HCT116 (cell line): Measurements from ENCODE around the gene ATP1A2. TPM values are rescaled to one million over a fixed set of nuclear protein-coding genes. Genes with fewer than 3 reads are reported as not detected.

Experiments used
- ATAC-seq: fragments of 200-7000 bp; cut with Tn5 transposase; 2 replicates; pipeline ENCODE4 v1.9.1; 2020; ENCODE audit warnings: mild to moderate bottlenecking, moderate library complexity
- BruUV-seq: library from RNA; stranded (reverse); fragments of 400-500 nt; replicated peaks from 2 replicates; lab custom pipeline; 2021; lab: Mats Ljungman, UMichigan
- CTCF ChIA-PET: fragments of 300-600 bp; sonication (Branson Sonifier 250); formaldehyde crosslinking; loops from one replicate; lab custom pipeline; 2021; ENCODE audit warnings: antibody characterized with exemption; lab: Charles Lee
- POLR2A ChIA-PET: fragments of 300-600, 350-600 bp; sonication (Branson Sonifier 250); formaldehyde crosslinking; loops from one replicate; lab custom pipeline; 2021; ENCODE audit warnings: antibody characterized with exemption; lab: Charles Lee
- RAD21 ChIA-PET, 2 experiments: fragments of 300-600 bp; sonication (Branson Sonifier 250); formaldehyde crosslinking; loops; one replicate each; lab custom pipeline; 2023; ENCODE audit warnings: low total read pairs in 2 of 2; ENCODE audit not compliant: uncharacterized antibody in 2 of 2, unreplicated experiment in 2 of 2, low non-redundant PET in 1 of 2; lab: Charles Lee
- DNase-seq: peaks from one replicate; pipeline ENCODE4 v3.0.0-alpha.2; 2010; ENCODE audit warnings: low read depth, low spot score
- H2AFZ ChIP-seq: fragments of 200-600 bp; shearing (Covaris generic), sonication (generic); 2 replicates; pipeline ENCODE4 v1.6.1; 2017; ENCODE audit warnings: low read depth, mixed run types, mixed read lengths, antibody characterized with exemption, low read length; ENCODE audit not compliant: poor library complexity, severe bottlenecking
- H3K27ac ChIP-seq: 2 replicates; pipeline ENCODE4 v1.5.1; 2012; ENCODE audit warnings: low read depth, low read length
- H3K27me3 ChIP-seq: fragments of 200-600 bp; sonication (generic); 2 replicates; pipeline ENCODE4 v1.6.1; 2016; ENCODE audit warnings: mixed run types, low read length, mixed read lengths; ENCODE audit not compliant: insufficient read depth
- H3K36me3 ChIP-seq, 2 experiments: fragments of 200-500 bp in 1 of 2; fragments of 200-600 bp in 1 of 2; sonication (Bioruptor generic) in 1 of 2; sonication (generic) in 1 of 2; 2 replicates each; pipeline versions ENCODE4 v1.5.1 to v1.6.1; 2014 to 2016; ENCODE audit warnings: low read length in 2 of 2, inconsistent platforms in 1 of 2, mixed read lengths in 1 of 2, mixed run types in 1 of 2; ENCODE audit not compliant: insufficient read depth in 2 of 2, control insufficient read depth in 1 of 2
- H3K4me1 ChIP-seq, 2 experiments: fragments of 200-600 bp in 1 of 2; sonication (generic) in 1 of 2; 2 replicates each; pipeline versions ENCODE4 v1.5.1 to v1.6.1; 2012 to 2017; ENCODE audit warnings: low read length in 2 of 2, inconsistent platforms in 1 of 2, mild to moderate bottlenecking in 1 of 2, mixed read lengths in 1 of 2, mixed run types in 1 of 2, moderate library complexity in 1 of 2; ENCODE audit not compliant: insufficient read depth in 2 of 2, control insufficient read depth in 1 of 2
- H3K4me2 ChIP-seq: fragments of 200-600 bp; sonication (generic); 2 replicates; pipeline ENCODE4 v1.6.1; 2017; ENCODE audit warnings: mixed run types, low read length, mixed read lengths
- H3K4me3 ChIP-seq, 2 experiments: fragments of 200-600 bp in 1 of 2; sonication (generic) in 1 of 2; replicated peaks in 1 of 2; 2 replicates each; pipeline ENCODE4 v1.5.1; 2011 to 2016; ENCODE audit warnings: low read length in 2 of 2, control low read depth in 1 of 2, low read depth in 1 of 2, mild to moderate bottlenecking in 1 of 2, mixed read lengths in 1 of 2, mixed run types in 1 of 2
- H3K79me2 ChIP-seq: fragments of 200-600 bp; sonication (generic); 2 replicates; pipeline ENCODE4 v1.6.1; 2017; ENCODE audit warnings: mild to moderate bottlenecking, mixed run types, low read length, moderate library complexity, mixed read lengths; ENCODE audit not compliant: insufficient read depth
- H3K9ac ChIP-seq: fragments of 200-600 bp; sonication (generic); 2 replicates; pipeline ENCODE4 v1.6.1; 2016; ENCODE audit warnings: low read length, mixed read lengths
- H3K9me2 ChIP-seq: fragments of 200-600 bp; sonication (generic), shearing (Covaris generic); 2 replicates; pipeline ENCODE4 v1.6.1; 2017; ENCODE audit warnings: mixed run types, mild to moderate bottlenecking, moderate library complexity; ENCODE audit not compliant: insufficient read depth
- H3K9me3 ChIP-seq, 2 experiments: fragments of 200-500 bp in 1 of 2; fragments of 200-600 bp in 1 of 2; sonication (Bioruptor generic) in 1 of 2; sonication (generic) in 1 of 2; 2 replicates each; pipeline ENCODE4 v1.6.1; 2014 to 2017; ENCODE audit warnings: low read length in 2 of 2, mixed read lengths in 2 of 2, inconsistent platforms in 1 of 2, low read depth in 1 of 2, mild to moderate bottlenecking in 1 of 2, mixed run types in 1 of 2, moderate library complexity in 1 of 2; ENCODE audit not compliant: control insufficient read depth in 1 of 2, insufficient read depth in 1 of 2
- H4K20me1 ChIP-seq: fragments of 200-600 bp; sonication (generic), shearing (Covaris generic); 2 replicates; pipeline ENCODE4 v1.6.1; 2017; ENCODE audit warnings: mixed run types, mild to moderate bottlenecking, moderate library complexity; ENCODE audit not compliant: insufficient read depth
- ATF3 ChIP-seq: IDR thresholded peaks from 2 replicates; pipeline ENCODE4 v1.6.1; 2012
- CBX3 ChIP-seq: IDR thresholded peaks from 2 replicates; pipeline ENCODE4 v1.6.1; 2012; ENCODE audit warnings: low read depth
- ELF1 ChIP-seq: IDR thresholded peaks from 2 replicates; pipeline ENCODE4 v1.6.1; 2012; ENCODE audit warnings: low read depth, borderline replicate concordance
- EZH2 ChIP-seq: fragments of 200-600 bp; sonication (generic); IDR thresholded peaks from 2 replicates; pipeline ENCODE4 v1.6.1; 2017; ENCODE audit warnings: antibody characterized with exemption, mixed run types
- POLR2A ChIP-seq: IDR thresholded peaks from 2 replicates; pipeline ENCODE4 v1.7.0; 2011; ENCODE audit warnings: borderline replicate concordance; ENCODE audit not compliant: insufficient read depth, insufficient read length; ENCODE audit errors: extremely low read depth
- REST ChIP-seq: IDR thresholded peaks from 2 replicates; pipeline ENCODE4 v1.6.1; 2012; ENCODE audit warnings: low read depth
- SIN3A ChIP-seq: IDR thresholded peaks from 2 replicates; pipeline ENCODE4 v1.6.1; 2012; ENCODE audit warnings: low read depth
- SP1 ChIP-seq: IDR thresholded peaks from 2 replicates; pipeline ENCODE4 v1.6.1; 2012; ENCODE audit warnings: low read depth
- TCF7L2 ChIP-seq: IDR thresholded peaks from 2 replicates; pipeline ENCODE4 v1.7.0; 2011; ENCODE audit warnings: borderline replicate concordance, inconsistent platforms; ENCODE audit not compliant: insufficient read depth, insufficient read length; ENCODE audit errors: extremely low read depth
- YY1 ChIP-seq: IDR thresholded peaks from 2 replicates; pipeline ENCODE4 v1.6.1; 2011; ENCODE audit warnings: low read length, low read depth, moderate library complexity, mild to moderate bottlenecking; ENCODE audit not compliant: insufficient replicate concordance; ENCODE audit errors: extremely low read depth
- ZBTB33 ChIP-seq: IDR thresholded peaks from 2 replicates; pipeline ENCODE4 v1.6.1; 2011; ENCODE audit warnings: mild to moderate bottlenecking, low read length, moderate library complexity; ENCODE audit not compliant: insufficient replicate concordance; ENCODE audit errors: extremely low read depth
- ZFX ChIP-seq: fragments of 450-650 bp; IDR thresholded peaks from 2 replicates; pipeline ENCODE4 v1.6.1; 2017
- intact Hi-C: fragments of 100-400 bp; cut with micrococcal nuclease; formaldehyde crosslinking; loops from 2 replicates; pipeline ENCODE4 v1.10.0; 2022
- total RNA-seq: library from RNA; stranded (reverse); gene quantifications from one replicate; pipeline ENCODE4 v1.2.1, GENCODE V29; 2021; ENCODE audit not compliant: unreplicated experiment
- TF ChIP-seq, protein P1 (sequence below), 3 experiments: fragments of 200-600 bp in 1 of 3; sonication (generic) in 1 of 3; IDR thresholded peaks in 2 of 3; conservative IDR thresholded peaks in 1 of 3; 2 replicates each; pipeline ENCODE4 v1.5.1; 2012 to 2017; ENCODE audit warnings: low read depth in 2 of 3, low read length in 2 of 3, antibody characterized with exemption in 1 of 3, borderline replicate concordance in 1 of 3, control low read depth in 1 of 3, mild to moderate bottlenecking in 1 of 3, mixed read lengths in 1 of 3, mixed run types in 1 of 3, moderate library complexity in 1 of 3; ENCODE audit not compliant: insufficient read depth in 1 of 3

Gene ATP1A2
- total RNA-seq, 1 experiment from 2014 or later = not detected

DNA sequence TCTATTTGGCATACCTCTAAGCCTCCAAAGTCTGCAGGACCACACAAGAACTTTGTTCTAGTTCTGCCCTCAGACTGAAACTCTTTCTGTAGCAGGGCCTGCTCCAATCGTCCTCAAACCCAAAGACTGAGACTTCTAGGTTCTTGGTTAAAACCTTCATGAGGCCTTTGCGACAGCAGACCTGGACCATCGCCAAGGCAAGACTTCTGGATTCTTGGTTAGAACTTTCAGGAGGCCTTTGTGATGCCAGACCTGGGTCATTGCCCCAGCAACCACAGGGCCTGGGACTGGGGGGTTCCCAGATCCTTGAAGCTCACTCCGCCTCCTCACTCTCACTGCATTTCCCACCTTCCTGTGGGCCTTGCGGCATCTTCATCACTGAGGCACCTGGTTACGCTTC lies 35.7 kb downstream of the ATP1A2 start, which contains the start of gene ATP1A4:
TSS of gene ATP1A4 (plus strand) at position 301 of the 400 bp plus-strand sequence. CDS start 438 bp downstream, outside the sequence.
- Histone ChIP-seq H3K79me2 (no peaks in the 10 kb centered on the region), H4K20me1 (no peaks in the 10 kb centered on the region), H3K9ac (no peak within 1 kb of the TSS), H3K4me3 (no peak within 1 kb of the TSS), H3K4me2 (no peak within 1 kb of the TSS), H3K27ac (no peak within 1 kb of the TSS), H3K36me3 (no peaks in the 10 kb centered on the region), H3K9me2 (no peaks in the 10 kb centered on the region), H3K4me1 (no peaks in the 10 kb centered on the region), H3K27me3 (no peaks in the 10 kb centered on the region), H2AFZ (no peak within 1 kb of the TSS), H3K9me3 (no peaks in the 10 kb centered on the region)
- no peak for TF ChIP-seq REST
- no peak for TF ChIP-seq CBX3
- no peak for TF ChIP-seq ZFX
- TF ChIP-seq YY1 = no peak
- no peak for TF ChIP-seq TCF7L2
- no peak for TF ChIP-seq ZBTB33
- TF ChIP-seq ELF1 = no peak
- TF ChIP-seq SP1 = no peak
- TF ChIP-seq, protein P1, sequence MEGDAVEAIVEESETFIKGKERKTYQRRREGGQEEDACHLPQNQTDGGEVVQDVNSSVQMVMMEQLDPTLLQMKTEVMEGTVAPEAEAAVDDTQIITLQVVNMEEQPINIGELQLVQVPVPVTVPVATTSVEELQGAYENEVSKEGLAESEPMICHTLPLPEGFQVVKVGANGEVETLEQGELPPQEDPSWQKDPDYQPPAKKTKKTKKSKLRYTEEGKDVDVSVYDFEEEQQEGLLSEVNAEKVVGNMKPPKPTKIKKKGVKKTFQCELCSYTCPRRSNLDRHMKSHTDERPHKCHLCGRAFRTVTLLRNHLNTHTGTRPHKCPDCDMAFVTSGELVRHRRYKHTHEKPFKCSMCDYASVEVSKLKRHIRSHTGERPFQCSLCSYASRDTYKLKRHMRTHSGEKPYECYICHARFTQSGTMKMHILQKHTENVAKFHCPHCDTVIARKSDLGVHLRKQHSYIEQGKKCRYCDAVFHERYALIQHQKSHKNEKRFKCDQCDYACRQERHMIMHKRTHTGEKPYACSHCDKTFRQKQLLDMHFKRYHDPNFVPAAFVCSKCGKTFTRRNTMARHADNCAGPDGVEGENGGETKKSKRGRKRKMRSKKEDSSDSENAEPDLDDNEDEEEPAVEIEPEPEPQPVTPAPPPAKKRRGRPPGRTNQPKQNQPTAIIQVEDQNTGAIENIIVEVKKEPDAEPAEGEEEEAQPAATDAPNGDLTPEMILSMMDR (IDR thresholded peaks at IDR 0.05 in 2 of 3, conservative IDR thresholded peaks at IDR 0.05 in 1 of 3; ENCODE audit: borderline replicate concordance in 1 of 3, insufficient read depth in 1 of 3, low read depth in 2 of 3, low read length in 2 of 3) = no peak
- no peak for TF ChIP-seq SIN3A
- no peak for TF ChIP-seq POLR2A
- TF ChIP-seq EZH2 = no peak
- TF ChIP-seq ATF3 = no peak
- ChIA-PET RAD21 (no interaction called here), POLR2A (no interaction called here), CTCF (no interaction called here)
- DNase-seq (no peak), ATAC-seq (no peak)
- intact Hi-C loops = no loop called here
- BruUV-seq = no TSS peak
